ENCODE data around the gene CDH2. TPM values are rescaled to one million over a fixed set of nuclear protein-coding genes. Genes with fewer than 3 reads are reported as not detected.
A peak's percentile ranks its signal among the peaks of the same experiment; 100 is the strongest.

CDH2 gene
- total RNA-seq, 1 donor from 2014 or later: 363 TPM

GRCh38 chr18:27922780-27923179 lies 254.2 kb downstream of the CDH2 start:
- H3K27me3 Mint-ChIP-seq (ENCODE audit: low read depth, unreplicated experiment): no peaks in the 10 kb centered on the region
- peaks cover 3% of the 10 kb centered on the region for H3K36me3 Mint-ChIP-seq (ENCODE audit: low read depth, unreplicated experiment)
- no peaks in the 10 kb centered on the region for H4K20me1 ChIP-seq (ENCODE audit: insufficient read depth, low read length)
- H3K27ac ChIP-seq (ENCODE audit: low read depth, low read length): peak overlapping the region; percentile 88
- peaks cover 23% of the 10 kb centered on the region for H3K4me1 ChIP-seq (ENCODE audit: insufficient read depth, low read length)
- H3K4me3 ChIP-seq (ENCODE audit: insufficient read depth, low read depth, low read length): no peak overlapping the region
- no peaks in the 10 kb centered on the region for H3K36me3 ChIP-seq (ENCODE audit: insufficient read depth, low read length)
- peak overlapping the region; percentile 85 for H3K4me2 ChIP-seq (ENCODE audit: low read length)
- peaks cover 2% of the 10 kb centered on the region for H3K9me3 Mint-ChIP-seq (ENCODE audit: unreplicated experiment)
- peak overlapping the region; percentile 100 for H3K27ac Mint-ChIP-seq (ENCODE audit: unreplicated experiment)
- peak overlapping the region; percentile 7 for H2AFZ ChIP-seq (ENCODE audit: low read depth, low read length)
- peak overlapping the region; percentile 82 for H3K9ac ChIP-seq (ENCODE audit: low read length)
- FAIRE-seq: no peak
- no peak overlapping the region for H3K4me3 Mint-ChIP-seq (ENCODE audit: unreplicated experiment)
- H3K79me2 ChIP-seq (ENCODE audit: insufficient read depth, low read length): no peaks in the 10 kb centered on the region
- no peak for DNase-seq (ENCODE audit: low read depth)
- peaks cover 17% of the 10 kb centered on the region for H3K4me1 Mint-ChIP-seq (ENCODE audit: low read depth, unreplicated experiment)
- H3K9me3 ChIP-seq (ENCODE audit: insufficient read depth, low read depth, low read length): no peaks in the 10 kb centered on the region
- TF ChIP-seq EZH2 (IDR thresholded peaks at IDR 0.05; ENCODE audit: insufficient read depth, low read length) (no peak), CTCF (IDR thresholded peaks at IDR 0.05; ENCODE audit: insufficient read depth, low read depth, low read length) (no peak)
- no peaks in the 10 kb centered on the region for H3K27me3 ChIP-seq (ENCODE audit: insufficient read depth, low read length)

- FAIRE-seq (peak; percentile 37), DNase-seq (ENCODE audit: low read depth) (peak; percentile 96)
- Histone ChIP-seq H3K9me3 (ENCODE audit: insufficient read depth, low read depth, low read length) (no peaks in the 10 kb centered on the region), H2AFZ (ENCODE audit: low read depth, low read length) (peak overlapping the region; percentile 61), H3K27me3 (ENCODE audit: insufficient read depth, low read length) (no peaks in the 10 kb centered on the region), H3K4me1 (ENCODE audit: insufficient read depth, low read length) (peaks cover 23% of the 10 kb centered on the region), H4K20me1 (ENCODE audit: insufficient read depth, low read length) (no peaks in the 10 kb centered on the region), H3K9ac (ENCODE audit: low read length) (peak overlapping the region; percentile 82), H3K27ac (ENCODE audit: low read depth, low read length) (peak overlapping the region; percentile 88), H3K79me2 (ENCODE audit: insufficient read depth, low read length) (no peaks in the 10 kb centered on the region), H3K4me2 (ENCODE audit: low read length) (peak overlapping the region; percentile 85), H3K36me3 (ENCODE audit: insufficient read depth, low read length) (no peaks in the 10 kb centered on the region), H3K4me3 (ENCODE audit: insufficient read depth, low read depth, low read length) (peak overlapping the region; percentile 59)
- Mint-ChIP-seq H3K36me3 (ENCODE audit: low read depth, unreplicated experiment) (peaks cover 3% of the 10 kb centered on the region), H3K4me3 (ENCODE audit: unreplicated experiment) (peak overlapping the region; percentile 68), H3K27ac (ENCODE audit: unreplicated experiment) (peak overlapping the region; percentile 100), H3K4me1 (ENCODE audit: low read depth, unreplicated experiment) (peaks cover 17% of the 10 kb centered on the region), H3K9me3 (ENCODE audit: unreplicated experiment) (peaks cover 2% of the 10 kb centered on the region), H3K27me3 (ENCODE audit: low read depth, unreplicated experiment) (no peaks in the 10 kb centered on the region)
- TF ChIP-seq CTCF (IDR thresholded peaks at IDR 0.05; ENCODE audit: insufficient read depth, low read depth, low read length) (no peak), EZH2 (IDR thresholded peaks at IDR 0.05; ENCODE audit: insufficient read depth, low read length) (no peak)
Measured at GRCh38 chr18:27921904-27922751, 254.8 kb downstream of the CDH2 start.

GRCh38 chr18:27921392-27921791 lies 255.5 kb downstream of the CDH2 start:
- Histone ChIP-seq H4K20me1 (ENCODE audit: insufficient read depth, low read length) (no peaks in the 10 kb centered on the region), H3K27ac (ENCODE audit: low read depth, low read length) (peak overlapping the region; percentile 88), H3K9ac (ENCODE audit: low read length) (peak overlapping the region; percentile 82), H3K27me3 (ENCODE audit: insufficient read depth, low read length) (no peaks in the 10 kb centered on the region), H3K4me3 (ENCODE audit: insufficient read depth, low read depth, low read length) (peak overlapping the region; percentile 59), H2AFZ (ENCODE audit: low read depth, low read length) (peak overlapping the region; percentile 61), H3K9me3 (ENCODE audit: insufficient read depth, low read depth, low read length) (no peaks in the 10 kb centered on the region), H3K36me3 (ENCODE audit: insufficient read depth, low read length) (no peaks in the 10 kb centered on the region), H3K79me2 (ENCODE audit: insufficient read depth, low read length) (no peaks in the 10 kb centered on the region), H3K4me2 (ENCODE audit: low read length) (peak overlapping the region; percentile 85), H3K4me1 (ENCODE audit: insufficient read depth, low read length) (peaks cover 23% of the 10 kb centered on the region)
- peak overlapping the region; percentile 100 for H3K27ac Mint-ChIP-seq (ENCODE audit: unreplicated experiment)
- peak; percentile 14 for DNase-seq (ENCODE audit: low read depth)
- no peak for TF ChIP-seq CTCF (IDR thresholded peaks at IDR 0.05; ENCODE audit: insufficient read depth, low read depth, low read length)
- no peak for TF ChIP-seq EZH2 (IDR thresholded peaks at IDR 0.05; ENCODE audit: insufficient read depth, low read length)
- peaks cover 2% of the 10 kb centered on the region for H3K9me3 Mint-ChIP-seq (ENCODE audit: unreplicated experiment)
- no peaks in the 10 kb centered on the region for H3K27me3 Mint-ChIP-seq (ENCODE audit: low read depth, unreplicated experiment)
- no peak overlapping the region for H3K4me3 Mint-ChIP-seq (ENCODE audit: unreplicated experiment)
- no peak for FAIRE-seq
- peaks cover 17% of the 10 kb centered on the region for H3K4me1 Mint-ChIP-seq (ENCODE audit: low read depth, unreplicated experiment)
- H3K36me3 Mint-ChIP-seq (ENCODE audit: low read depth, unreplicated experiment): peaks cover under 1% of the 10 kb centered on the region
